Aorta (tissue), 5 donors: ENCODE data around the gene TBX4. TPM values are rescaled to one million over a fixed set of nuclear protein-coding genes. Genes with fewer than 3 reads are reported as not detected.
"Not testable (repeated sequence)": the region's sequence is repeated elsewhere in the genome, so short reads cannot be mapped to it uniquely, and the experiment has no call there.

Source experiments
- ATAC-seq: fragments of 200-7000 bp; cut with Tn5 transposase; one replicate; pipeline ENCODE4 v1.9.1; 2022; ENCODE audit warnings: moderate library complexity; ENCODE audit not compliant: low FRiP score
- DNase-seq, 2 donors: peaks; one replicate each; pipeline ENCODE4 v3.0.0-alpha.2; 2020
- H3K27ac ChIP-seq, 2 donors: one replicate each; pipeline ENCODE4 v1.5.1; 2013; ENCODE audit warnings: low read length in 2 of 2, mild to moderate bottlenecking in 2 of 2, moderate library complexity in 2 of 2, control low read depth in 1 of 2, inconsistent platforms in 1 of 2, low read depth in 1 of 2
- H3K27me3 ChIP-seq, 2 donors: one replicate each; pipeline ENCODE4 v1.6.1; 2013; ENCODE audit warnings: control low read depth in 1 of 2, low read length in 1 of 2, mild to moderate bottlenecking in 1 of 2, moderate library complexity in 1 of 2; ENCODE audit not compliant: insufficient read depth in 2 of 2, control insufficient read depth in 1 of 2
- H3K36me3 ChIP-seq, 2 donors: one replicate each; pipeline ENCODE4 v1.6.1; 2013; ENCODE audit warnings: control low read depth in 1 of 2, low read length in 1 of 2, mild to moderate bottlenecking in 1 of 2; ENCODE audit not compliant: insufficient read depth in 2 of 2, control insufficient read depth in 1 of 2
- H3K4me1 ChIP-seq, 2 donors: one replicate each; pipeline ENCODE4 v1.6.1; 2013; ENCODE audit warnings: low read length in 2 of 2, control low read depth in 1 of 2, mild to moderate bottlenecking in 1 of 2, moderate library complexity in 1 of 2; ENCODE audit not compliant: insufficient read depth in 2 of 2, control insufficient read depth in 1 of 2
- H3K4me3 ChIP-seq, 2 donors: one replicate each; pipeline ENCODE4 v1.5.1; 2013; ENCODE audit warnings: low read length in 2 of 2, control low read depth in 1 of 2, mild to moderate bottlenecking in 1 of 2
- H3K9me3 ChIP-seq: one replicate; pipeline ENCODE4 v1.6.1; 2013; ENCODE audit warnings: mild to moderate bottlenecking, low read length; ENCODE audit not compliant: control insufficient read depth
- WGBS, 2 donors: extraction: QIAGEN DNeasy Blood & Tissue Kit; methylation state at CpG; one replicate each; pipeline ENCODE4 v1.1.7; 2013; 5-methylcytosine and 5-hydroxymethylcytosine counted together
- intact Hi-C, 2 donors: fragments of 100-400 bp; cut with DNase I; formaldehyde crosslinking; loops; one replicate each; pipeline versions ENCODE4 v1.14.2 to v1.15.0; 2022
- polyA plus RNA-seq, 2 donors: library from polyadenylated mRNA; stranded (reverse); fragments of 200-250 nt; gene quantifications; one replicate each; pipeline ENCODE4 v1.2.3, GENCODE V29; 2013
- total RNA-seq, 2 donors: library from RNA; stranded (reverse); fragmentation: NEBNext Ultra II Directional; extraction: Animal tissue kit (Norgen Biotek cat#: 25700); gene quantifications; one replicate each; pipeline ENCODE4 v1.2.1, GENCODE V29; 2021
- donor health status: healthy with polysubstance abuse.
- donor health status: Bipolar disorder and iron deficiency.
- donor health status: DM: no; HTN: no; CAD: no.
- donor health status: DM: no; HTN: no; CAD: no.
- donor health status: DM: yes; HTN: yes; CAD: no.

The TBX4 gene
- total and polyA plus RNA-seq, 4 donors: 0.23 to 0.27 TPM; not detected in 2

- Histone ChIP-seq H3K27ac (no peak overlapping the region), H3K27me3 (no peaks in the 10 kb centered on the region), H3K4me3 (no peak overlapping the region), H3K36me3 (no peaks in the 10 kb centered on the region), H3K4me1 (no peaks in the 10 kb centered on the region), H3K9me3 (no peaks in the 10 kb centered on the region)
- WGBS, 2 donors: 89 to 93% methylated on average over 2 of the region's 2 CpGs
- DNase-seq (no peak), ATAC-seq (no peak)
- intact Hi-C loops: no loop called here
These were observed 4.2 kb upstream of the TBX4 start for GRCh38 chr17:61448042-61448441.

DNA sequence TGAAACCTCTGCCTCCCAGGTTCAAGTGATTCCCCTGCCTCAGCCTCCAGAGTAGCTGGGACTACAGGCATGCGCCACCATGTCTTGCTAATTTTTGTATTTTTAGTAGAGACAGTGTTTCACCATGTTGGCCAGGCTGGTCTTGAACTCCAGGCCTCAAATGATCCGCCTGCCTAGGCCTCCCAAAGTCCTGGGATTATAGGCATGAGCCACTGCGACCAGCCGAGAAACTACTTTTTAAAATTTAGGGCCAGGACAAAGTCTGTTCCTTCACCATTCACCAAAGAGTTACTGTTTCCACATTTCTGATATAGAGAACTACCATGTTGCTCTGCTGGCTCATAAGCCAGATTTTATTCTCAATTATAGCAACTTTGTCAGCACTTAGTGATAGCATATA, 3.1 kb upstream of the TBX4 start:
- intact Hi-C loops, H3K9me3 ChIP-seq, H3K27me3 ChIP-seq, H3K27ac ChIP-seq, H3K4me3 ChIP-seq, DNase-seq, ATAC-seq, H3K36me3 ChIP-seq, H3K4me1 ChIP-seq: not testable (repeated sequence)
- 84 to 97% methylated on average over 4 of the region's 4 CpGs for WGBS, 2 donors

DNA sequence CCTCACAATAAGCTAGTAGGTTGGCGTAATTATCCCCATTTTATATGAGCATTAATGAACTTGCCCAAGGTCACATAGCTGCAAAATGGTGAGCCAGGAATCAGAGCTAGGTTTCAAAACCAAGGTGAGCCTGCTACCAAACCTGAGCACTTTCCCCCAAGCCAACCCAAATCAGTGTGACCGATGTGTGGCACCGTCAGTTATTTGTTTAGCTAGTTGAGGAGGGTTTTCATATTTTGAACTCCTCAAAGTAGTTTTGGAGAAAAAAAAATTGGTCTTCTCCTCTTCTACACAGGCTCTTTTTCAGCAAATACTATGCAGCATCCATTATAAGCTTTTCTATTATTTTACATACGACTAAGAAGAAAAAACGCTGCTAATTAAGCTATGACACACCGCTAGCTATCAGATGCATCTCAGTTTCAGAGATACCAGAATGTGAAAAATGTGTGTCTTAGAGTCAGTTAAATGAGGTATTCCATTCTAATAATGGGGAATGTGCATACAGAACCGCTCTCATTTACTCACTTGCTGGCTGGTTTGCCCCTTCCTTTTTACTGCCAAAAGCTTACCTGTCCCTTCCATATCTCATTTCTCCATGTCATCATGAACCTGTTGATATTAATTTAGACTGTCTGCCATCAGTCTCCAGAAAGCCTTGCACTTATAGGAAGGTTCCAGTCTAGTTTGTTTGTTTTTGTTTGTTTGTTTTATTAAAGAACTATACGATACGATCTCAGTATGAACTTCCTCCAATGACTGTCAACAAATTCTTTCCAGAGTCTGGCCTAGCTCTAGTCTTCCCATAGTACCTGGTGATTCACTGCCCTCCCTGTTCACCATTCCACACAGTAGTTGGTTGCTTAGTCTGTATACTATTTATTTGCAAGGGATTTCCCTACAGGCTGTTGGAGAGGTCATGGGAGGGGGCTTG, 2.2 kb upstream of the TBX4 start:
- Histone ChIP-seq H3K27me3 (no peaks in the 10 kb centered on the region), H3K4me3 (no peak overlapping the region), H3K9me3 (no peaks in the 10 kb centered on the region), H3K36me3 (no peaks in the 10 kb centered on the region), H3K4me1 (no peaks in the 10 kb centered on the region), H3K27ac (no peak overlapping the region)
- no peak for ATAC-seq
- WGBS, 2 donors: 93 to 97% methylated on average over 9 of the region's 9 CpGs
- no peak for DNase-seq
- intact Hi-C loops: no loop called here

DNA sequence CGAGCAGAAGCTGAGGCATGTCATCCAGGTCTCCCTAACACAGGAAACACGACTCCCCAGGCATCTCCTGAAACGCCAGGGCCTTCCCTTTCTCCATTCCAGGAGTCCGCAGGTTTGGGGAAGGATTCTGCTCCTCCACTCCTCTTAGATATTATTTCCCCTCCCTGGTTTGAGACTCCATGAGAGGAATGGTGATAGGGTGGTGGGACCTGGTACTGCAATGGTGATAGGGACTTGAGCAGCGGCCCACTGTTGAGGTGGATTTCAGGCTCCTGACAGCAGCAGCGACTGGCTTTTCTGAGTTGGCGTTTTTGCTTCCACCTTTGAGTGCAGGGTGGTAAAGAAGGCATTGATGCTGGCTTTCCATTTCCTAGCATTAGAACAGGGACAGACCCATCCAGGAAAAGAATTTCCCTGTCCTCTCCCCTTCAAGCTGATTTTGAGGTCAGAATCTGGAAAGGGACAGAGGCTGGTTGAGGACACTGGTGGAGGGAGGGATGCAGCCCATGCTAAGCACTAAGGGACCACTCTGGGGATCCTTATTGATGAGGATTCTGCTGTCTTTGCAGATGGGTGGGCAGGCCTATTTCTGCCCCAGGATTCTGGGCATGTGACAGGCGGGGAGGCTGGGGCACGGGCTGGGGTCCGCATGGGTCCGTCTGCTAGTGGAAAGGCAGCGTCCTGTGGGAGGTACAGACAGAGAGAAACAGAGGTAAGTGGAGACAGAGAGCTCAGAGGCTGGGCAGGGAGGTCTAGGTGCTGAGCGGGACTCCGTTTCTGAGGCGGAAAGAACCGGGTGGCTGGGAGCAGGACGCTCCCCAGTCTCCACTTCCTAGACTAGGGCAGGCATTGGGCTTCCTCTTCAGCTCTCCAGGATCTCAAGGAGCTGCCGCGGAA, 1.3 kb upstream of the TBX4 start:
- Histone ChIP-seq H3K4me3 (no peak overlapping the region), H3K36me3 (no peaks in the 10 kb centered on the region), H3K27ac (no peak overlapping the region), H3K9me3 (no peaks in the 10 kb centered on the region), H3K4me1 (no peaks in the 10 kb centered on the region), H3K27me3 (no peaks in the 10 kb centered on the region)
- DNase-seq (no peak), ATAC-seq (no peak)
- WGBS, 2 donors: 80 to 82% methylated on average over 19 of the region's 19 CpGs
- intact Hi-C loops: no loop called here

DNA sequence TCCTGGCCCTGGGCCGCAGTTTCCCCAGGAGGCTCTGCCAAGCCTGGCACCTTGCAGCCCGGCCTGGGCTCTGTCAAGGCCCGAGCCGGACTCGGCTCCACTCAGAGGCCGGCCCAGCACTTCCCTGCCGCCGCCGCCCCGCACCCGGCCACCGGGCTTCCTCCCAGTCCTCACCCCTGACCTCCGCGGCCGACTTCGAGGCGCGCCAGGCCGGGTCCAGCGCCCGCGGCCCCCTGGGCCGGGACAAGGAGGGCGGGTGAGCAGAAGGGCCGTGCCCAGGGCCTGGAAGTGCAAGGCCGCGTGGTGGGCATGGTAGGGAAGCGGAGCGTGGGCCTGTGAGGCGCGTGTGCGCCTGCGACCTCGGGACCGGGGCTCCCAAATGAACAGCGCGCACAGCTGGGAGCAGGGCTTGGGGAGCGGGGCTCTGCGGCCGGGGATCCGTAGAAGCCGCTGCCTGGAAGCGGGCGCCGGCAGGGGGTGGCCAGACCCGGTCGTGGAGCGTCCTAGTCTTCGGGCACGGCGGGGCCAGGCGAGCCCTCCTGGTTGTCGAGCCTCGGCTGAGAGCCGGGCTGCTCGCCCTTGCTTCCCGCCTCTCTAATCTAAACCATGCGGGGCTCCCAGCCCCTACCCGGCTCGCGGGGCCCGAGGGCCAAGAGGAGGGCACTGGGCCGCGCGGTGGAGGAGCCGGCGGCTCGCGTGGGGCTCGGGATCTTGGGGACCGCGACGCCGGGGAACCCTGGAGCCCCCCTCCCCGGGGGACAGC, 503 bp upstream of the TBX4 start:
- no peaks in the 10 kb centered on the region for H3K27me3 ChIP-seq
- H3K9me3 ChIP-seq: no peaks in the 10 kb centered on the region
- H3K4me1 ChIP-seq: no peaks in the 10 kb centered on the region
- no peaks in the 10 kb centered on the region for H3K36me3 ChIP-seq
- WGBS, 2 donors: 7 to 8% methylated on average over 61 to 75 of the region's 75 CpGs
- H3K27ac ChIP-seq: no peak overlapping the region
- ATAC-seq (peak; percentile 51), DNase-seq (no peak)
- intact Hi-C loops: no loop called here
- H3K4me3 ChIP-seq: peak overlapping the region; percentile 33 to 37

DNA sequence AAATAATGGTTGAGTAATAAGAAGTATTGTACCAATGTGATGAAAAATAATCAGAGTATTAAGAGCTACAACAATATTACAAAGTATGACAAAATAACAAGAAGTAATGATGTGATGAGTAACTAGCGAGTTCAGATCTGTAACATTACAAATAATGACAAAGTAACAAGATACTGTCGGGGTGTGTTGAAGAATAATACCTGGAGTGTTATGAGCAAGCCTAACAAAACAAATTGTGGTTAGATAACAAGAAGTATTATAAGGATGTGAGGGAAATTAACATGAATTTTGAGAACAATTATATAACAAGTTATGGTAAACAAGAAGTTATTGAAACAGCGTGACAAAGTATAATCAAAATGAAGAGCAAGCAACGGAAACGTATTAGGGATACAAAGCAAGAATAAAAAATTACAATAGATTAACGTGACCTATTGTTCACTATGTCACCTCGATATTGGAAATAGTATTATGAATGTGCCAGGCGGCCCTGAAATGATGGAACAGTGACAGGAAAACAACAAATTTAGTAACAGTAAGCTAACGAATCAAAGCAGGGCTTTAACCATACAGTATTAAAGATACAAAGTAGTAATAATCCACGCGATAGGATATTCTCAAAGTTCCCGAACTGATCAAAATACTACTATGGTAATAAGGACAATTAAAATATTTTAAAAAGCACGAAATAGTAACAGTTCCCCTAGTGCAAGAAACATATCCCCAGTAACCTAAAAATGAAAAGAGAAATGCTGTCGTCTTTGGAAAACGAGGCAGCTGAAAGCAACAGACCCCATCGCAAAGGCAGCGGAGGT, 1.6 kb downstream of the TBX4 start:
- H3K9me3 ChIP-seq: no peaks in the 10 kb centered on the region
- intact Hi-C loops: no loop called here
- no peak overlapping the region for H3K27ac ChIP-seq
- 40 to 52% methylated on average over 17 of the region's 17 CpGs for WGBS, 2 donors
- no peaks in the 10 kb centered on the region for H3K27me3 ChIP-seq
- no peak for ATAC-seq
- H3K4me1 ChIP-seq: no peaks in the 10 kb centered on the region
- H3K36me3 ChIP-seq: no peaks in the 10 kb centered on the region
- H3K4me3 ChIP-seq: no peak overlapping the region
- DNase-seq: no peak

- no peak for ATAC-seq
- 33 to 35% methylated on average over 79 to 86 of the region's 86 CpGs for WGBS, 2 donors
- H3K36me3 ChIP-seq: no peaks in the 10 kb centered on the region
- DNase-seq: no peak
- no peaks in the 10 kb centered on the region for H3K27me3 ChIP-seq
- no peaks in the 10 kb centered on the region for H3K4me1 ChIP-seq
- no peak overlapping the region for H3K4me3 ChIP-seq
- intact Hi-C loops: no loop called here
- H3K9me3 ChIP-seq: no peaks in the 10 kb centered on the region
- H3K27ac ChIP-seq: no peak overlapping the region
These were observed 2.4 kb downstream of the TBX4 start for GRCh38 chr17:61454381-61455323.
